Measurements from ENCODE around the gene P4HA1.
"Not testable (repeated sequence)": the region's sequence is repeated elsewhere in the genome, so short reads cannot be mapped to it uniquely, and the experiment has no call there.

P4HA1 gene

GRCh38 chr10:73117976-73118743, 21.5 kb upstream of the P4HA1 start:
- no peaks in the 10 kb centered on the region for H3K36me3 ChIP-seq (ENCODE audit: control insufficient read depth, insufficient read depth, low read length)
- no peaks in the 10 kb centered on the region for H3K4me1 ChIP-seq (ENCODE audit: control insufficient read depth, insufficient read depth, low read length)
- no peak overlapping the region for H3K27ac ChIP-seq (ENCODE audit: insufficient read depth, low read depth, low read length, poor library complexity, severe bottlenecking)
- H3K9me3 ChIP-seq (ENCODE audit: control insufficient read depth, low read length), result no peaks in the 10 kb centered on the region
- WGBS, 2 experiments, result 39 to 43% methylated on average over 5 of the region's 5 CpGs
- H3K27me3 ChIP-seq (ENCODE audit: control insufficient read depth, insufficient read depth, low read length, poor library complexity, severe bottlenecking), result no peaks in the 10 kb centered on the region
- no peak overlapping the region for H3K4me3 ChIP-seq (ENCODE audit: insufficient read depth, low read depth, low read length)

- Histone ChIP-seq H3K27me3 (ENCODE audit: control insufficient read depth, insufficient read depth, low read length, poor library complexity, severe bottlenecking) (no peaks in the 10 kb centered on the region), H3K4me3 (ENCODE audit: insufficient read depth, low read depth, low read length) (no peak overlapping the region), H3K4me1 (ENCODE audit: control insufficient read depth, insufficient read depth, low read length) (no peaks in the 10 kb centered on the region), H3K9me3 (ENCODE audit: control insufficient read depth, low read length) (no peaks in the 10 kb centered on the region), H3K27ac (ENCODE audit: insufficient read depth, low read depth, low read length, poor library complexity, severe bottlenecking) (no peak overlapping the region), H3K36me3 (ENCODE audit: control insufficient read depth, insufficient read depth, low read length) (no peaks in the 10 kb centered on the region)
- WGBS, 2 experiments, result 88 to 93% methylated on average over 1 of the region's 1 CpG
Observed at GRCh38 chr10:73116017-73116416, 19.4 kb upstream of the P4HA1 start.

GRCh38 chr10:73113551-73113950, 16.9 kb upstream of the P4HA1 start:
- Histone ChIP-seq H3K27me3 (ENCODE audit: control insufficient read depth, insufficient read depth, low read length, poor library complexity, severe bottlenecking) (no peaks in the 10 kb centered on the region), H3K4me3 (ENCODE audit: insufficient read depth, low read depth, low read length) (no peak overlapping the region), H3K36me3 (ENCODE audit: control insufficient read depth, insufficient read depth, low read length) (no peaks in the 10 kb centered on the region), H3K4me1 (ENCODE audit: control insufficient read depth, insufficient read depth, low read length) (no peaks in the 10 kb centered on the region), H3K9me3 (ENCODE audit: control insufficient read depth, low read length) (no peaks in the 10 kb centered on the region), H3K27ac (ENCODE audit: insufficient read depth, low read depth, low read length, poor library complexity, severe bottlenecking) (no peak overlapping the region)
- 92 to 96% methylated on average over 1 of the region's 1 CpG for WGBS, 2 experiments

GRCh38 chr10:73112032-73112431, 15.4 kb upstream of the P4HA1 start:
- not testable (repeated sequence) for H3K36me3 ChIP-seq (ENCODE audit: control insufficient read depth, insufficient read depth, low read length); H3K27ac ChIP-seq (ENCODE audit: insufficient read depth, low read depth, low read length, poor library complexity, severe bottlenecking); H3K4me3 ChIP-seq (ENCODE audit: insufficient read depth, low read depth, low read length); H3K4me1 ChIP-seq (ENCODE audit: control insufficient read depth, insufficient read depth, low read length); H3K9me3 ChIP-seq (ENCODE audit: control insufficient read depth, low read length); H3K27me3 ChIP-seq (ENCODE audit: control insufficient read depth, insufficient read depth, low read length, poor library complexity, severe bottlenecking)
- WGBS, 2 experiments, result 92% methylated on average over 7 to 10 of the region's 13 CpGs

- H3K36me3 ChIP-seq (ENCODE audit: control insufficient read depth, insufficient read depth, low read length), result no peaks in the 10 kb centered on the region
- no peaks in the 10 kb centered on the region for H3K4me1 ChIP-seq (ENCODE audit: control insufficient read depth, insufficient read depth, low read length)
- no peaks in the 10 kb centered on the region for H3K9me3 ChIP-seq (ENCODE audit: control insufficient read depth, low read length)
- 32 to 36% methylated on average over 5 of the region's 5 CpGs for WGBS, 2 experiments
- H3K27me3 ChIP-seq (ENCODE audit: control insufficient read depth, insufficient read depth, low read length, poor library complexity, severe bottlenecking), result no peaks in the 10 kb centered on the region
- no peak within 1 kb of the TSS for H3K27ac ChIP-seq (ENCODE audit: insufficient read depth, low read depth, low read length, poor library complexity, severe bottlenecking)
- peak within 1 kb of the TSS; percentile 30 for H3K4me3 ChIP-seq (ENCODE audit: insufficient read depth, low read depth, low read length)
Observed at GRCh38 chr10:73110345-73110849, 13.7 kb upstream of the P4HA1 start, which contains the start of gene NUDT13. Gene NUDT13, plus strand, starts transcription at chr10:73110455. Its CDS starts 3,911 bp downstream, at chr10:73114366.

GRCh38 chr10:73109248-73109652, 12.6 kb upstream of the P4HA1 start:
- not testable (repeated sequence) for H3K36me3 ChIP-seq (ENCODE audit: control insufficient read depth, insufficient read depth, low read length); H3K4me3 ChIP-seq (ENCODE audit: insufficient read depth, low read depth, low read length); H3K9me3 ChIP-seq (ENCODE audit: control insufficient read depth, low read length); H3K4me1 ChIP-seq (ENCODE audit: control insufficient read depth, insufficient read depth, low read length); H3K27me3 ChIP-seq (ENCODE audit: control insufficient read depth, insufficient read depth, low read length, poor library complexity, severe bottlenecking); H3K27ac ChIP-seq (ENCODE audit: insufficient read depth, low read depth, low read length, poor library complexity, severe bottlenecking)
- WGBS, 2 experiments, result 94 to 95% methylated on average over 4 of the region's 4 CpGs

- 92 to 93% methylated on average over 3 of the region's 3 CpGs for WGBS, 2 experiments
- Histone ChIP-seq H3K4me3 (ENCODE audit: insufficient read depth, low read depth, low read length) (no peak overlapping the region), H3K4me1 (ENCODE audit: control insufficient read depth, insufficient read depth, low read length) (no peaks in the 10 kb centered on the region), H3K36me3 (ENCODE audit: control insufficient read depth, insufficient read depth, low read length) (no peaks in the 10 kb centered on the region), H3K27me3 (ENCODE audit: control insufficient read depth, insufficient read depth, low read length, poor library complexity, severe bottlenecking) (no peaks in the 10 kb centered on the region), H3K9me3 (ENCODE audit: control insufficient read depth, low read length) (no peaks in the 10 kb centered on the region), H3K27ac (ENCODE audit: insufficient read depth, low read depth, low read length, poor library complexity, severe bottlenecking) (no peak overlapping the region)
Observed at GRCh38 chr10:73106301-73106700, 9.6 kb upstream of the P4HA1 start.

- Histone ChIP-seq H3K4me1 (ENCODE audit: control insufficient read depth, insufficient read depth, low read length) (peaks cover 9% of the 10 kb centered on the region), H3K4me3 (ENCODE audit: insufficient read depth, low read depth, low read length) (no peak overlapping the region), H3K9me3 (ENCODE audit: control insufficient read depth, low read length) (no peaks in the 10 kb centered on the region), H3K27me3 (ENCODE audit: control insufficient read depth, insufficient read depth, low read length, poor library complexity, severe bottlenecking) (no peaks in the 10 kb centered on the region), H3K36me3 (ENCODE audit: control insufficient read depth, insufficient read depth, low read length) (no peaks in the 10 kb centered on the region), H3K27ac (ENCODE audit: insufficient read depth, low read depth, low read length, poor library complexity, severe bottlenecking) (no peak overlapping the region)
- WGBS, 2 experiments, result 97 to 100% methylated on average over 1 of the region's 1 CpG
Observed at GRCh38 chr10:73099141-73099540, 2.5 kb upstream of the P4HA1 start.

GRCh38 chr10:73097305-73097670, 622 bp upstream of the P4HA1 start:
- H3K9me3 ChIP-seq (ENCODE audit: control insufficient read depth, low read length), result no peaks in the 10 kb centered on the region
- 84 to 86% methylated on average over 2 to 4 of the region's 4 CpGs for WGBS, 2 experiments
- H3K4me1 ChIP-seq (ENCODE audit: control insufficient read depth, insufficient read depth, low read length), result peaks cover 12% of the 10 kb centered on the region
- H3K27me3 ChIP-seq (ENCODE audit: control insufficient read depth, insufficient read depth, low read length, poor library complexity, severe bottlenecking), result no peaks in the 10 kb centered on the region
- H3K27ac ChIP-seq (ENCODE audit: insufficient read depth, low read depth, low read length, poor library complexity, severe bottlenecking), result no peak overlapping the region
- H3K4me3 ChIP-seq (ENCODE audit: insufficient read depth, low read depth, low read length), result peak overlapping the region; percentile 88
- no peaks in the 10 kb centered on the region for H3K36me3 ChIP-seq (ENCODE audit: control insufficient read depth, insufficient read depth, low read length)

- whole genome bisulfite sequencing, 2 experiments, result 0% methylated on average over 29 of the region's 29 CpGs
- Histone ChIP-seq H3K9me3 (ENCODE audit: control insufficient read depth, low read length) (no peaks in the 10 kb centered on the region), H3K36me3 (ENCODE audit: control insufficient read depth, insufficient read depth, low read length) (no peaks in the 10 kb centered on the region), H3K4me3 (ENCODE audit: insufficient read depth, low read depth, low read length) (peak overlapping the region; percentile 88), H3K27ac (ENCODE audit: insufficient read depth, low read depth, low read length, poor library complexity, severe bottlenecking) (peak overlapping the region; percentile 70), H3K27me3 (ENCODE audit: control insufficient read depth, insufficient read depth, low read length, poor library complexity, severe bottlenecking) (no peaks in the 10 kb centered on the region), H3K4me1 (ENCODE audit: control insufficient read depth, insufficient read depth, low read length) (peaks cover 12% of the 10 kb centered on the region)
Observed at GRCh38 chr10:73096041-73096448, 621 bp downstream of the P4HA1 start.
